PFSK-1 (cell line): ENCODE results near the gene ARL15.

Experiments
- FOXP2 ChIP-seq: optimal IDR thresholded peaks from 2 replicates; pipeline ENCODE3; 2011; ENCODE audit warnings: borderline replicate concordance, control low read depth, inconsistent platforms; ENCODE audit not compliant: insufficient read depth; ENCODE audit errors: extremely low read length, extremely low read depth
- POLR2AphosphoS5 ChIP-seq: IDR thresholded peaks from 2 replicates; pipeline ENCODE4 v1.6.1; 2012; ENCODE audit warnings: low read depth, mild to moderate bottlenecking, control low read depth, low read length, moderate library complexity
- REST ChIP-seq, 2 experiments: IDR thresholded peaks; 2 replicates each; pipeline versions ENCODE4 v1.6.1 to v1.8.0; 2011 to 2012; ENCODE audit warnings: low read depth in 2 of 2, low read length in 2 of 2, control low read depth in 1 of 2, inconsistent platforms in 1 of 2, mild to moderate bottlenecking in 1 of 2, moderate library complexity in 1 of 2; ENCODE audit not compliant: insufficient read depth in 1 of 2
- SIN3A ChIP-seq: IDR thresholded peaks from 2 replicates; pipeline ENCODE4 v1.6.1; 2012; ENCODE audit warnings: mild to moderate bottlenecking, low read length, moderate library complexity, borderline replicate concordance; ENCODE audit not compliant: insufficient read depth
- TAF1 ChIP-seq: IDR thresholded peaks from 2 replicates; pipeline ENCODE4 v1.6.1; 2012; ENCODE audit warnings: low read length, control low read depth, borderline replicate concordance; ENCODE audit not compliant: insufficient read depth

ARL15 gene

GRCh38 chr5:54329731-54330709 is 19.6 kb upstream of the ARL15 start:
- no peak for TF ChIP-seq REST (IDR thresholded peaks at IDR 0.05; ENCODE audit: insufficient read depth in 1 of 2, low read depth in 2 of 2, low read length in 2 of 2)
- TF ChIP-seq FOXP2: no peak
- no peak for TF ChIP-seq TAF1
- TF ChIP-seq SIN3A: no peak
- TF ChIP-seq POLR2AphosphoS5: no peak

GRCh38 chr5:54326662-54327270 is 16.4 kb upstream of the ARL15 start:
- TF ChIP-seq SIN3A (no peak), REST (IDR thresholded peaks at IDR 0.05; ENCODE audit: insufficient read depth in 1 of 2, low read depth in 2 of 2, low read length in 2 of 2) (no peak), FOXP2 (no peak)

- TF ChIP-seq FOXP2: no peak
- TF ChIP-seq SIN3A: no peak
- no peak for TF ChIP-seq REST (IDR thresholded peaks at IDR 0.05; ENCODE audit: insufficient read depth in 1 of 2, low read depth in 2 of 2, low read length in 2 of 2)
- TF ChIP-seq POLR2AphosphoS5: no peak
These were observed 15.4 kb upstream of the ARL15 start for GRCh38 chr5:54325610-54326311.

- TF ChIP-seq REST (IDR thresholded peaks at IDR 0.05; ENCODE audit: insufficient read depth in 1 of 2, low read depth in 2 of 2, low read length in 2 of 2) (no peak), FOXP2 (no peak)
These were observed 14.9 kb upstream of the ARL15 start for GRCh38 chr5:54325272-54325609.
